Vagina (tissue), 2 donors: Measurements from ENCODE around the gene PRKCE.

ENCODE experiments used
- CTCF ChIP-seq, 3 experiments: fragments of 450-650 bp in 2 of 3; fragments of 200-600 bp in 1 of 3; sonication (generic) in 1 of 3; IDR thresholded peaks; one replicate each; pipeline ENCODE4 v1.5.1; 2017 to 2019; ENCODE audit warnings: antibody characterized with exemption in 3 of 3, mild to moderate bottlenecking in 2 of 3, moderate library complexity in 2 of 3
- POLR2AphosphoS5 ChIP-seq, 2 donors: sonication (generic); formaldehyde crosslinking; IDR thresholded peaks; one replicate each; pipeline ENCODE4 v1.9.0; 2017; ENCODE audit warnings: antibody characterized with exemption in 2 of 2, mild to moderate bottlenecking in 2 of 2, low read depth in 1 of 2; ENCODE audit not compliant: insufficient read depth in 1 of 2

- TF ChIP-seq CTCF (IDR thresholded peaks at IDR 0.05) (peak; percentile 98 to 99 (median 98)), POLR2AphosphoS5 (IDR thresholded peaks at IDR 0.05; ENCODE audit: insufficient read depth in 1 of 2, low read depth in 1 of 2) (peak in 1 of 2 donors; percentile 13)
Measured at GRCh38 chr2:45643543-45644542, 7.6 kb upstream of the PRKCE start.
